Naive thymus-derived CD4-positive, alpha-beta T cell (primary cell): ENCODE data around the gene RAI1. TPM values are rescaled to one million over a fixed set of nuclear protein-coding genes. Genes with fewer than 3 reads are reported as not detected.

Experiments
- ATAC-seq: fragments of 150-1000 bp; cut with Tn5 transposase; 2 replicates; pipeline ENCODE4 v1.10.0; 2021; ENCODE audit warnings: mild to moderate bottlenecking, moderate library complexity
- CTCF ChIA-PET: fragments of 350-600 bp; sonication (Branson Sonifier 250); formaldehyde crosslinking; loops from one replicate; lab custom pipeline; 2021; ENCODE audit warnings: antibody characterized with exemption; lab: Charles Lee
- POLR2A ChIA-PET: fragments of 350-600 bp; sonication (Branson Sonifier 250); formaldehyde crosslinking; loops from one replicate; lab custom pipeline; 2021; ENCODE audit warnings: antibody characterized with exemption, inconsistent platforms; lab: Charles Lee
- DNase-seq, 9 donors: peaks; one replicate each; pipeline versions ENCODE4 v3.0.0 to v3.0.0-alpha.2; 2020 to 2022; ENCODE audit warnings: mixed read lengths in 1 of 9
- H3K27ac ChIP-seq: one replicate; pipeline ENCODE4 v1.7.0; 2013; ENCODE audit warnings: mild to moderate bottlenecking, low read depth, low read length, moderate library complexity
- H3K27me3 ChIP-seq, 2 donors: one replicate each; pipeline ENCODE4 v1.7.0; 2013; ENCODE audit warnings: low read length in 2 of 2, mild to moderate bottlenecking in 2 of 2, moderate library complexity in 2 of 2; ENCODE audit not compliant: control insufficient read depth in 2 of 2, insufficient read depth in 2 of 2
- H3K36me3 ChIP-seq, 3 experiments: 1 replicate in 2 of 3; 2 replicates in 1 of 3; pipeline ENCODE4 v1.7.0; 2013; ENCODE audit warnings: low read length in 3 of 3, mild to moderate bottlenecking in 3 of 3, moderate library complexity in 1 of 3; ENCODE audit not compliant: insufficient read depth in 3 of 3, control insufficient read depth in 2 of 3
- H3K4me1 ChIP-seq, 2 donors: one replicate each; pipeline ENCODE4 v1.7.0; 2013; ENCODE audit warnings: low read length in 2 of 2, mild to moderate bottlenecking in 2 of 2, moderate library complexity in 1 of 2; ENCODE audit not compliant: control insufficient read depth in 2 of 2, insufficient read depth in 2 of 2
- H3K4me3 ChIP-seq: 2 replicates; pipeline ENCODE4 v1.7.0; 2013; ENCODE audit warnings: mild to moderate bottlenecking, low read length
- H3K9me3 ChIP-seq, 3 experiments: 1 replicate in 2 of 3; 2 replicates in 1 of 3; pipeline ENCODE4 v1.7.0; 2013; ENCODE audit warnings: low read length in 3 of 3; ENCODE audit not compliant: control insufficient read depth in 2 of 3
- H3K27ac Mint-ChIP-seq, 9 donors: one replicate each; pipeline ENCODE4 v1.8.0; 2020 to 2022; ENCODE audit warnings: mixed read lengths in 9 of 9, mild to moderate bottlenecking in 8 of 9, moderate library complexity in 5 of 9, inconsistent platforms in 2 of 9
- H3K27me3 Mint-ChIP-seq, 5 donors: one replicate each; pipeline ENCODE4 v1.8.0; 2021 to 2022; ENCODE audit warnings: mixed read lengths in 5 of 5, mild to moderate bottlenecking in 1 of 5
- H3K36me3 Mint-ChIP-seq, 5 donors: one replicate each; pipeline ENCODE4 v1.8.0; 2020 to 2022; ENCODE audit warnings: mixed read lengths in 5 of 5, mild to moderate bottlenecking in 3 of 5, inconsistent platforms in 1 of 5
- H3K4me1 Mint-ChIP-seq, 7 donors: one replicate each; pipeline ENCODE4 v1.8.0; 2020 to 2022; ENCODE audit warnings: mixed read lengths in 7 of 7, mild to moderate bottlenecking in 3 of 7, inconsistent platforms in 1 of 7
- H3K4me3 Mint-ChIP-seq, 10 donors: one replicate each; pipeline ENCODE4 v1.8.0; 2020 to 2022; ENCODE audit warnings: mild to moderate bottlenecking in 10 of 10, mixed read lengths in 10 of 10, moderate library complexity in 6 of 10, inconsistent platforms in 2 of 10
- H3K9me3 Mint-ChIP-seq, 11 donors: one replicate each; pipeline ENCODE4 v1.8.0; 2020 to 2022; ENCODE audit warnings: mixed read lengths in 11 of 11, mild to moderate bottlenecking in 4 of 11, inconsistent platforms in 1 of 11, moderate library complexity in 1 of 11
- intact Hi-C, 2 donors: fragments of 100-400 bp; cut with micrococcal nuclease; formaldehyde crosslinking; loops; one replicate each; pipeline ENCODE4 v1.15.1; 2023
- polyA plus RNA-seq, 2 donors: library from polyadenylated mRNA; unstranded; fragments of 300-500 nt; fragmentation: Illumina TruSeq; gene quantifications; one replicate each; pipeline ENCODE4 v1.2.3, GENCODE V29; 2021
- total RNA-seq, 6 experiments: library from RNA in 5 of 6; stranded (reverse) in 5 of 6; gene quantifications; 1 replicate in 5 of 6; 2 replicates in 1 of 6; pipeline ENCODE4 v1.2.3 and lab custom pipeline; 2021 to 2026

Gene RAI1
- total and polyA plus RNA-seq, 7 experiments from 2014 or later = 2.0 to 46.2 (median 21.2) TPM

DNA sequence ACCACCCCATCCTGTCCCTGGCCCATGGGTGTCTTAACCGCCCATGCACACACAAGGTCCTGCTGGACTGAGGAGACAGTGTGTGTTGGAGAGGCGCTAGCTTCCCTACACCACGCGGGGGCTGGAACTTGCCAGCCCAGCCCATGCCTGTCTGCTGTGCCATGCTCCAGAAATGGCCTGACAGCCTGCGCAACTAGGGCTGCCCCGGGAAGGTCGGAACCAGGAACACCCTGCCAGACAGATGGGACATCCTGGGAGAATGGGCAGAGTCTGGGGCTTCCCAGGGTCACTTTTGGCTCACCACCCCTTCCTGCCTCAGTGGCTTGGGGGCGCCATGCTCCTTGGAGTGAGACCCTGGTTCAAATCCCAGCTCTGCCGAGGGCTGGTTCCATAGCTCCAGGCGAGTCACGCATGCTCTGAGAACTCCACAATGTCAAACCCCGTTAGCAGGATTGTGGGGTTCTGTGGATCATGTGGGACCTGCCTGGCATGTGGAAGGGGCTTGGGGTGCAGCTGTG lies 119.3 kb downstream of the RAI1 start:
- Mint-ChIP-seq H3K4me3 (no peak overlapping the region), H3K9me3 (no peaks in the 10 kb centered on the region), H3K4me1 (peaks cover 0 to 6% (median 0%) of the 10 kb centered on the region in 7 donors), H3K27ac (no peak overlapping the region), H3K27me3 (no peaks in the 10 kb centered on the region), H3K36me3 (peaks cover 5 to 9% (median 6%) of the 10 kb centered on the region in 5 donors)
- H3K9me3 ChIP-seq = no peaks in the 10 kb centered on the region
- no peaks in the 10 kb centered on the region for H3K27me3 ChIP-seq
- no peak overlapping the region for H3K4me3 ChIP-seq
- intact Hi-C loops = no loop called here
- CTCF ChIA-PET = interaction anchor here (0.6 kb wide), 1 partner anchor 1415 kb away, joined by 4 read pairs; no protein-coding TSS in a partner anchor
- no peak for ATAC-seq
- peaks cover 0 to 37% (median 0%) of the 10 kb centered on the region in 3 experiments for H3K36me3 ChIP-seq
- H3K27ac ChIP-seq = no peak overlapping the region
- DNase-seq = no peak
- no peaks in the 10 kb centered on the region for H3K4me1 ChIP-seq
- POLR2A ChIA-PET = no interaction called here

DNA sequence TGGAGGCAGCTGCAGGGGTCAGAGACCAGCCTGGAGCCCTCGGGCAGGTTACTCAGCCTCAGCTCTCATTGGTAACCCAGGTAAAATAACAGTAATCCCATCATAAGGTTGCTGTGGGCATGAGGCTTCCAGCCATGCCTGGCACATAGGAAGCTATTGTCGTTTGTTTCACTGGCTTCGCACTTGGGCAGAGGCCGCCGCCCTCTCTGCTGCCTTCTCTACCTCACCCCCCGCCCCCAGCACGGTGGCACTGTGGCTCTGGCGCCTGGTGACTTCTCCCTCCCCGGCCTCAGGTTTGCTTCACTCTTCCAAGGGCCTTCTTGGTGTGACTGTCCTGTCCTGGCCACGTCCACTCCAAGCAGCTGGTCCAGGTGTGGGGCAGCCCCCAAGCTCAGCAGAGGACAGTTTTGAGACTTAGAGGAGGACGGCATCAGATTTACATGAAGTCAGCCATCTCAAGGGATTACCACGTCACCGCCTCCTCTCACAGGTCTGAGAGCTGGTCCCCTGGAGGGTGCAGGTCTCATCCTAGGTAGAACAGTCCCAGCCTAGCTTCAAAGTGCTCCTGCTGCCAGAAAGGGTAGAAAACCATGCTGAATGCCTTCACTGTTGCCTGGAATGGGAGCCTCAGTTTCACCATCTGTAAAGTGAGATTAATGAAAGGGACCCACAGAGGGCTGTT lies 120.7 kb downstream of the RAI1 start:
- no peaks in the 10 kb centered on the region for H3K9me3 ChIP-seq
- ChIA-PET POLR2A (no interaction called here), CTCF (interaction anchor here (0.7 to 1.0 kb wide), 2 partner anchors 17 to 47 kb away, joined by 3 read pairs; no protein-coding TSS in a partner anchor)
- peaks cover 5 to 9% (median 9%) of the 10 kb centered on the region in 5 donors for H3K36me3 Mint-ChIP-seq
- ATAC-seq = no peak
- no peak overlapping the region for H3K4me3 Mint-ChIP-seq
- H3K4me3 ChIP-seq = no peak overlapping the region
- H3K27ac ChIP-seq = no peak overlapping the region
- no peaks in the 10 kb centered on the region for H3K27me3 ChIP-seq
- intact Hi-C loops = no loop called here
- no peaks in the 10 kb centered on the region for H3K4me1 ChIP-seq
- H3K36me3 ChIP-seq = peaks cover 0 to 31% (median 0%) of the 10 kb centered on the region in 3 experiments
- H3K4me1 Mint-ChIP-seq = peaks cover 0 to 6% (median 0%) of the 10 kb centered on the region in 7 donors
- H3K27ac Mint-ChIP-seq = peak overlapping the region in 1 of 9 donors; percentile 58
- H3K27me3 Mint-ChIP-seq = no peaks in the 10 kb centered on the region
- DNase-seq = no peak
- no peaks in the 10 kb centered on the region for H3K9me3 Mint-ChIP-seq

DNA sequence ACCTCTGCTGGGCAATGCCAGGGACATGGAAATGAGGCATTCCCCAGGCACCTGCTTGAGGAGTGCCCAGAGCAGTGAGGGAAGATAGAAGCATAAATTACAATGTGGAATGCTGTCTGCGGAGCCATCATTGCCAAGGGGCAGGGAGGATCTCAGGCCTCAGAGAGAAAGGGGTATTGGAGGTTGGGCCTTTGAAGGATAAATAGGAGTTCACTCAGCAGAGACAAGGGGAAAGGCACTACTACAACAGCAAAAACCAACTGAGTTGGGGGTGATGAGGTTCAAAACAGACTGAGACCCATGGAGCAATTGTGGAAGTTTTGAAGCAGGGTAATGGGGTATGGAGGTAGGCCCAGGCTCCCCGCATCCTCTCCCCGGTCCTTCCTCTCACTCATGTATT lies 122.7 kb downstream of the RAI1 start:
- Histone ChIP-seq H3K36me3 (peaks cover 0 to 21% (median 0%) of the 10 kb centered on the region in 3 experiments), H3K9me3 (no peaks in the 10 kb centered on the region), H3K4me3 (no peak overlapping the region), H3K4me1 (no peaks in the 10 kb centered on the region), H3K27ac (no peak overlapping the region), H3K27me3 (no peaks in the 10 kb centered on the region)
- DNase-seq (no peak), ATAC-seq (no peak)
- peaks cover 5 to 9% (median 8%) of the 10 kb centered on the region in 5 donors for H3K36me3 Mint-ChIP-seq
- ChIA-PET POLR2A (no interaction called here), CTCF (no interaction called here)
- H3K27ac Mint-ChIP-seq = peak overlapping the region in 4 of 9 donors; percentile 4 to 75 (median 56)
- intact Hi-C loops = no loop called here
- no peak overlapping the region for H3K4me3 Mint-ChIP-seq
- H3K27me3 Mint-ChIP-seq = no peaks in the 10 kb centered on the region
- H3K9me3 Mint-ChIP-seq = no peaks in the 10 kb centered on the region
- H3K4me1 Mint-ChIP-seq = peaks cover 0 to 11% (median 5%) of the 10 kb centered on the region in 7 donors

DNA sequence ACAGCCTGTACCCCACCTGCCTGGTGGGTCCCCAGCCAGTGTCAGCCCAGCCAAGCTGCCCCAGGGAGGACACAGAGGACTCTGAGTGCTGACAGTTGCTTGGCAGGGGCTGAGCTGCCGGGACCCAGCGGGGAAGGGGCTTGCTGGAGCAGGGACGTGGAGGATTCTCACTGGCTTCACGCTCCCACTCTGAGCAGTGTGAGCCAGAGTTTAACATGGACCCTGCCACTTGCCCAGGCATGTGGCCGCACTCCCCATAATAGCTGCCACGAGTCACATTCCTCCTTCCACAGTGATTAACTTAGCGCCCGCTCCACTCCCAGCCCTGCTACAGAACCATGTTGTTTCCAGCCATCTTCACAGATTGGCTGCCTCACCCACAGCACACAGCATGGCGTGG lies 124.3 kb downstream of the RAI1 start:
- Histone ChIP-seq H3K4me3 (no peak overlapping the region), H3K4me1 (no peaks in the 10 kb centered on the region), H3K9me3 (no peaks in the 10 kb centered on the region), H3K27me3 (no peaks in the 10 kb centered on the region), H3K27ac (no peak overlapping the region), H3K36me3 (peaks cover 0 to 28% (median 0%) of the 10 kb centered on the region in 3 experiments)
- intact Hi-C loops = no loop called here
- H3K27ac Mint-ChIP-seq = peak overlapping the region in 5 of 9 donors; percentile 24 to 78 (median 52)
- no peak overlapping the region for H3K4me3 Mint-ChIP-seq
- no peaks in the 10 kb centered on the region for H3K9me3 Mint-ChIP-seq
- ATAC-seq = no peak
- no peaks in the 10 kb centered on the region for H3K27me3 Mint-ChIP-seq
- DNase-seq = no peak
- ChIA-PET POLR2A (interaction anchor here (0.5 to 1.3 kb wide), 3 partner anchors 13 to 63 kb away, joined by 3 to 5 read pairs (median 3); no protein-coding TSS in a partner anchor), CTCF (no interaction called here)
- peaks cover 0 to 11% (median 5%) of the 10 kb centered on the region in 7 donors for H3K4me1 Mint-ChIP-seq
- peaks cover 5 to 9% (median 8%) of the 10 kb centered on the region in 5 donors for H3K36me3 Mint-ChIP-seq

DNA sequence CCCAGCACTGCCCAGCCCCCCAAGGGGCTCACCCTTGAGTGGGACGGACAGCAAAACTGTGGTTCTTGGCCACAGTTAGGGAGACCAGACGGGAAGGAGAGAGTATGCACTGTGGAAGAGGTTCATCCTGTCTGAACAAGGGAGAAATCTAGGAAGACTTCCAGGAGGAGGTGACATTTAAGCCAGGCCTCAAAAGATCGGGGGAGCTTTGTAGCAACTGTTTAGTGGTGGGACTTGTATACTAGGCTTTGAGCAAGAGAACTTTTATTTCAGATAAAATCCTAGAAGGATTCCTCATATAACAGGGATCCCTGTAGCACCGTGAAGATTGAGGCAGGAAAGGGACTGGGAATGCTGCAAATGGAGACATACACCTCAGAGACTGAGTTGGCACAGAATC lies 124.8 kb downstream of the RAI1 start:
- Mint-ChIP-seq H3K4me3 (no peak overlapping the region), H3K27me3 (no peaks in the 10 kb centered on the region), H3K27ac (peak overlapping the region in 7 of 9 donors; percentile 13 to 78 (median 52)), H3K9me3 (no peaks in the 10 kb centered on the region), H3K36me3 (peaks cover 5 to 9% (median 8%) of the 10 kb centered on the region in 5 donors), H3K4me1 (peaks cover 0 to 11% (median 5%) of the 10 kb centered on the region in 7 donors)
- intact Hi-C loops = no loop called here
- Histone ChIP-seq H3K27ac (no peak overlapping the region), H3K4me1 (no peaks in the 10 kb centered on the region), H3K36me3 (peaks cover 0 to 32% (median 0%) of the 10 kb centered on the region in 3 experiments), H3K4me3 (no peak overlapping the region), H3K27me3 (no peaks in the 10 kb centered on the region), H3K9me3 (no peaks in the 10 kb centered on the region)
- CTCF ChIA-PET = interaction anchor here (1.0 kb wide), 1 partner anchor 113 kb away, joined by 3 read pairs; no protein-coding TSS in a partner anchor
- ATAC-seq (no peak), DNase-seq (no peak)
- POLR2A ChIA-PET = interaction anchor here (0.5 to 1.3 kb wide), 3 partner anchors 13 to 86 kb away, joined by 3 to 5 read pairs (median 3); no protein-coding TSS in a partner anchor

DNA sequence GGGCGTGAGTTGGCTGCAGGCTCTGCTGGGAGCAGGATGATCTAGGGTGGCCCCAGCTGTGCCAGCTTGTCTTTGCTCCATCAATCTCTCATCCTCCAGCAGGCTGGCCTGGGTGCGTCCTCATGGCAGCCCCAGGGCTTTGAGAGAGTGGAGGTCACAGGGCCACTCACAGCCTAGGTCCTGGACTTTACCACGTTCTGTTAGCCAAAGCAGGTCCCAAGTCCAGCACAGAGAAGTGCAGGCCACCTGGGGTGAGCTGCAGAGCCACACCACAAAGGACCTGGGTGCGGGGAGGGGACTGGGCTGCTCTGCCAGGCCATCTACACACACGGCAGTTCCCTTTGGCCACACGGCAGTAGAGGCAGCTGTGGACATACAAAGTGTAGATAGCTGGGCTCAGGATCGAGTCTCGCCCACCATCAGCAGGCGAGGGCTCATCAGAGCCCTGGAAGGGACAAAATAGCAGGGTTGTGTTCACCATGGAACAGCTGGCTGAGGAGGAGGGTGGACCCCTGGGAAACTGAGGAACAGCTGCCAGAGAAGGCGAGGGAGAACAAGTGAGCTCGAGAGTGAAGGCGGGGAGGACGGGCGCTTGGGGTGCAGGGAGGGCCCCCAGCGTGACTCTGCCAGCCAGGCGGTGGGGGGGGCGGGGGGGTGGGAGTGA lies 125.5 kb downstream of the RAI1 start:
- H3K36me3 ChIP-seq = peaks cover 0 to 36% (median 0%) of the 10 kb centered on the region in 3 experiments
- CTCF ChIA-PET = interaction anchor here (1.0 kb wide), 1 partner anchor 112 kb away, joined by 3 read pairs; no protein-coding TSS in a partner anchor
- H3K9me3 ChIP-seq = no peaks in the 10 kb centered on the region
- intact Hi-C loops = no loop called here
- no peaks in the 10 kb centered on the region for H3K27me3 ChIP-seq
- peak overlapping the region in 1 of 10 donors; percentile 59 for H3K4me3 Mint-ChIP-seq
- peaks cover 5 to 10% (median 8%) of the 10 kb centered on the region in 5 donors for H3K36me3 Mint-ChIP-seq
- no peak overlapping the region for H3K4me3 ChIP-seq
- peak overlapping the region in 4 of 9 donors; percentile 11 to 52 (median 34) for H3K27ac Mint-ChIP-seq
- no peaks in the 10 kb centered on the region for H3K4me1 ChIP-seq
- POLR2A ChIA-PET = interaction anchor here (0.6 to 1.3 kb wide), 2 partner anchors 14 to 85 kb away, joined by 3 to 5 read pairs; no protein-coding TSS in a partner anchor
- DNase-seq = no peak
- H3K27me3 Mint-ChIP-seq = no peaks in the 10 kb centered on the region
- H3K4me1 Mint-ChIP-seq = peaks cover 1 to 13% (median 6%) of the 10 kb centered on the region in 7 donors
- no peak overlapping the region for H3K27ac ChIP-seq
- H3K9me3 Mint-ChIP-seq = no peaks in the 10 kb centered on the region
- ATAC-seq = no peak
